SJSA1 (cell line): Measurements from ENCODE around the gene NSMF. TPM values are rescaled to one million over a fixed set of nuclear protein-coding genes. Genes with fewer than 3 reads are reported as not detected.
"Not testable (repeated sequence)": the region's sequence is repeated elsewhere in the genome, so short reads cannot be mapped to it uniquely, and the experiment has no call there.

Source experiments
- DNase-seq, 2 experiments: peaks; one replicate each; pipeline ENCODE4 v3.0.0-alpha.2; 2015 to 2020; ENCODE audit warnings: low spot score in 2 of 2, low read depth in 1 of 2
- H3K27ac ChIP-seq: fragments of 250-450 bp; sonication (Bioruptor Pico); 2 replicates; pipeline ENCODE4 v1.5.1; 2020; ENCODE audit warnings: mild to moderate bottlenecking, moderate library complexity
- H3K27me3 ChIP-seq: fragments of 250-450 bp; sonication (Bioruptor Pico); replicated peaks from 2 replicates; pipeline ENCODE4 v1.5.1; 2020; ENCODE audit warnings: mild to moderate bottlenecking, moderate library complexity
- H3K36me3 ChIP-seq: fragments of 250-450 bp; sonication (Bioruptor Pico); 2 replicates; pipeline ENCODE4 v1.5.1; 2020; ENCODE audit warnings: mild to moderate bottlenecking
- H3K4me1 ChIP-seq: fragments of 250-450 bp; sonication (Bioruptor Pico); replicated peaks from 2 replicates; pipeline ENCODE4 v1.6.1; 2021; ENCODE audit warnings: mild to moderate bottlenecking
- H3K4me3 ChIP-seq: fragments of 250-450 bp; sonication (Bioruptor Pico); 2 replicates; pipeline ENCODE4 v1.5.1; 2020; ENCODE audit warnings: mild to moderate bottlenecking
- H3K9me3 ChIP-seq: fragments of 250-450 bp; sonication (Bioruptor Pico); replicated peaks from 2 replicates; pipeline ENCODE4 v1.5.1; 2020; ENCODE audit warnings: mild to moderate bottlenecking
- total RNA-seq: library from RNA; depleted of rRNA; stranded (reverse); fragments of >200 nt; shearing (Covaris generic); gene quantifications from 2 replicates; pipeline ENCODE4 v1.2.3, GENCODE V29; 2014

Gene NSMF
- total RNA-seq, 1 experiment from 2014 or later: 17.9 TPM

GRCh38 chr9:137453643-137454081 lies 5.5 kb downstream of the NSMF start:
- Histone ChIP-seq H3K27ac (no peak overlapping the region), H3K9me3 (0 out of 2 replicates have a peak, but pooled peaks cover under 1% of the 10 kb centered on the region), H3K4me1 (peaks cover 33% of the 10 kb centered on the region), H3K36me3 (peaks cover 58% of the 10 kb centered on the region), H3K4me3 (no peak overlapping the region), H3K27me3 (no peaks in the 10 kb centered on the region)
- DNase-seq: no peak

- Histone ChIP-seq H3K4me3 (no peak overlapping the region), H3K27me3 (no peaks in the 10 kb centered on the region), H3K4me1 (peaks cover 26% of the 10 kb centered on the region), H3K27ac (no peak overlapping the region), H3K36me3 (peaks cover 56% of the 10 kb centered on the region), H3K9me3 (no peaks in the 10 kb centered on the region)
- no peak for DNase-seq
Measured at GRCh38 chr9:137452761-137453642, 6.1 kb downstream of the NSMF start.

- H3K27ac ChIP-seq: no peak overlapping the region
- no peak for DNase-seq
- H3K9me3 ChIP-seq: no peaks in the 10 kb centered on the region
- H3K27me3 ChIP-seq: no peaks in the 10 kb centered on the region
- H3K4me3 ChIP-seq: no peak overlapping the region
- H3K36me3 ChIP-seq: peaks cover 48% of the 10 kb centered on the region
- peaks cover 18% of the 10 kb centered on the region for H3K4me1 ChIP-seq
Measured at GRCh38 chr9:137452006-137452760, 7.0 kb downstream of the NSMF start.

- H3K4me3 ChIP-seq, H3K27me3 ChIP-seq, H3K9me3 ChIP-seq, DNase-seq, H3K27ac ChIP-seq: not testable (repeated sequence)
- peaks cover 11% of the 10 kb centered on the region for H3K4me1 ChIP-seq
- peaks cover 42% of the 10 kb centered on the region for H3K36me3 ChIP-seq
Measured at GRCh38 chr9:137451264-137452005, 7.7 kb downstream of the NSMF start.

- H3K9me3 ChIP-seq, H3K4me1 ChIP-seq, H3K27ac ChIP-seq, H3K27me3 ChIP-seq, H3K4me3 ChIP-seq, DNase-seq: not testable (repeated sequence)
- H3K36me3 ChIP-seq: peaks cover 36% of the 10 kb centered on the region
Measured at GRCh38 chr9:137450539-137451222, 8.5 kb downstream of the NSMF start.

GRCh38 chr9:137449931-137450538 lies 9.1 kb downstream of the NSMF start:
- Histone ChIP-seq H3K27ac (no peak overlapping the region), H3K9me3 (no peaks in the 10 kb centered on the region), H3K4me3 (no peak overlapping the region), H3K4me1 (peaks cover 5% of the 10 kb centered on the region), H3K27me3 (no peaks in the 10 kb centered on the region), H3K36me3 (peaks cover 29% of the 10 kb centered on the region)
- no peak for DNase-seq

GRCh38 chr9:137449081-137449844 lies 9.9 kb downstream of the NSMF start:
- H3K27ac ChIP-seq: no peak overlapping the region

GRCh38 chr9:137448602-137448962 lies 10.6 kb downstream of the NSMF start:
- Histone ChIP-seq H3K27ac (no peak overlapping the region), H3K9me3 (no peaks in the 10 kb centered on the region), H3K4me3 (no peak overlapping the region), H3K27me3 (no peaks in the 10 kb centered on the region), H3K4me1 (peaks cover 5% of the 10 kb centered on the region), H3K36me3 (peaks cover 22% of the 10 kb centered on the region)
- no peak for DNase-seq

More at GRCh38 chr9:137449081-137449844, 9.9 kb downstream of the NSMF start:
- H3K36me3 ChIP-seq: peaks cover 24% of the 10 kb centered on the region
- DNase-seq: no peak
- no peaks in the 10 kb centered on the region for H3K9me3 ChIP-seq
- peaks cover 5% of the 10 kb centered on the region for H3K4me1 ChIP-seq
- H3K27me3 ChIP-seq: no peaks in the 10 kb centered on the region
- no peak overlapping the region for H3K4me3 ChIP-seq

- Histone ChIP-seq H3K27ac (no peak overlapping the region), H3K9me3 (no peaks in the 10 kb centered on the region), H3K27me3 (peaks cover under 1% of the 10 kb centered on the region; the same call in 1 of the 2 replicates), H3K4me3 (no peak overlapping the region), H3K4me1 (peaks cover 5% of the 10 kb centered on the region), H3K36me3 (peaks cover 16% of the 10 kb centered on the region)
- no peak for DNase-seq
Measured at GRCh38 chr9:137447722-137448601, 11.2 kb downstream of the NSMF start.

GRCh38 chr9:137446851-137447471 lies 12.2 kb downstream of the NSMF start:
- Histone ChIP-seq H3K9me3 (no peaks in the 10 kb centered on the region), H3K27ac (no peak overlapping the region), H3K27me3 (peaks cover 8% of the 10 kb centered on the region), H3K4me1 (peaks cover 5% of the 10 kb centered on the region), H3K36me3 (peaks cover 10% of the 10 kb centered on the region), H3K4me3 (no peak overlapping the region)
- DNase-seq: no peak

- Histone ChIP-seq H3K27ac (no peak overlapping the region), H3K4me1 (peaks cover 9% of the 10 kb centered on the region), H3K9me3 (no peaks in the 10 kb centered on the region), H3K4me3 (no peak overlapping the region), H3K27me3 (peaks cover 9% of the 10 kb centered on the region), H3K36me3 (peaks cover 10% of the 10 kb centered on the region)
- DNase-seq: no peak
Measured at GRCh38 chr9:137445930-137446431, 13.2 kb downstream of the NSMF start.
